NCI-H2196 (cell line): ENCODE measurements around the gene SRD5A3.
"Not testable (repeated sequence)": the region's sequence is repeated elsewhere in the genome, so short reads cannot be mapped to it uniquely, and the experiment has no call there.

Experiments used
- DNase-seq: peaks from one replicate; lab custom pipeline; 2025; ENCODE audit not compliant: unreplicated experiment; lab: John Stamatoyannopoulos, UW

The SRD5A3 gene

GRCh38 chr4:55345054-55345453, 988 bp upstream of the SRD5A3 start:
- no peak for DNase-seq

GRCh38 chr4:55346851-55347255, 811 bp downstream of the SRD5A3 start:
- no peak for DNase-seq

- no peak for DNase-seq
These were observed 1.7 kb downstream of the SRD5A3 start for GRCh38 chr4:55347610-55348228.

GRCh38 chr4:55348466-55348865, 2.4 kb downstream of the SRD5A3 start:
- DNase-seq: no peak

- not testable (repeated sequence) for DNase-seq
These were observed 4.8 kb downstream of the SRD5A3 start for GRCh38 chr4:55350870-55351269.

GRCh38 chr4:55351824-55352223, 5.8 kb downstream of the SRD5A3 start:
- DNase-seq: no peak

- no peak for DNase-seq
These were observed 6.7 kb downstream of the SRD5A3 start for GRCh38 chr4:55352726-55353125.

GRCh38 chr4:55353228-55353747, 7.2 kb downstream of the SRD5A3 start:
- not testable (repeated sequence) for DNase-seq

GRCh38 chr4:55354648-55355047, 8.6 kb downstream of the SRD5A3 start:
- DNase-seq: no peak

- no peak for DNase-seq
These were observed 9.5 kb downstream of the SRD5A3 start for GRCh38 chr4:55355555-55355954.

- DNase-seq: no peak
These were observed 11.0 kb downstream of the SRD5A3 start for GRCh38 chr4:55356991-55357461.

- DNase-seq: no peak
These were observed 12.2 kb downstream of the SRD5A3 start for GRCh38 chr4:55358246-55358645.

- no peak for DNase-seq
These were observed 12.6 kb downstream of the SRD5A3 start for GRCh38 chr4:55358668-55359067.

- DNase-seq: no peak
These were observed 13.4 kb downstream of the SRD5A3 start for GRCh38 chr4:55359397-55359916.

- not testable (repeated sequence) for DNase-seq
These were observed 16.9 kb downstream of the SRD5A3 start for GRCh38 chr4:55362938-55363337.

GRCh38 chr4:55363691-55364351, 17.8 kb downstream of the SRD5A3 start:
- no peak for DNase-seq

GRCh38 chr4:55364691-55365344, 18.8 kb downstream of the SRD5A3 start:
- no peak for DNase-seq

- no peak for DNase-seq
These were observed 19.3 kb downstream of the SRD5A3 start for GRCh38 chr4:55365345-55365728.

- DNase-seq: no peak
These were observed 20.6 kb downstream of the SRD5A3 start for GRCh38 chr4:55366621-55367020.

GRCh38 chr4:55367084-55367722, 21.2 kb downstream of the SRD5A3 start:
- no peak for DNase-seq

- no peak for DNase-seq
These were observed 23.9 kb downstream of the SRD5A3 start for GRCh38 chr4:55369968-55370367.
